IPS DF 4.7 (cell line): ENCODE results near the gene TBCB.
"Not testable (repeated sequence)": the region's sequence is repeated elsewhere in the genome, so short reads cannot be mapped to it uniquely, and the experiment has no call there.

Experiments used
- DNase-seq: peaks from one replicate; pipeline ENCODE4 v3.0.0-alpha.2; 2013; ENCODE audit warnings: low spot score; ENCODE audit errors: extremely low read depth

Gene TBCB

GRCh38 chr19:36101550-36102327 lies 13.5 kb upstream of the TBCB start:
- no peak for DNase-seq

GRCh38 chr19:36103040-36103626 lies 12.1 kb upstream of the TBCB start:
- no peak for DNase-seq

- no peak for DNase-seq
Measured at GRCh38 chr19:36103842-36104552, 11.3 kb upstream of the TBCB start.

GRCh38 chr19:36106441-36106840 lies 8.8 kb upstream of the TBCB start:
- no peak for DNase-seq

DNA sequence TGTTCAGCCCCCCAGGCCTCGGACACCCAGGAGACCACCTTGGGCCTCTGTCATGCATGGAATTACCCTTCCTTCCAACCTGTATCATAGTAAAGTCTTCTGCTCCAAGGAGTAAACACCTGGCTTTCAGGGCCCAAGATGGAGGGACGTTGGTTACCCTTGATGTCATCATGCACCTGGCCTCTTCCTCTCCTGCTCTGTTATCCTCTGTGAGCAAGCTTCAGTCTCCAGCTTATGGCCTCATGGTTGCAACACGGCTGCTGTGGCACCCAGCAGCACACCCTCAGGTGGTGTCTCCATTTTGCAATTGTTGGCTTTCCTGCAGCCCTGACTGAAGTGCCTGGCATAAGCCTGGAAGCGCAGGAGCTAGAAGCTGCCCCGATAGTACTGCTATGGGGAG lies 8.3 kb upstream of the TBCB start:
- no peak for DNase-seq

DNA sequence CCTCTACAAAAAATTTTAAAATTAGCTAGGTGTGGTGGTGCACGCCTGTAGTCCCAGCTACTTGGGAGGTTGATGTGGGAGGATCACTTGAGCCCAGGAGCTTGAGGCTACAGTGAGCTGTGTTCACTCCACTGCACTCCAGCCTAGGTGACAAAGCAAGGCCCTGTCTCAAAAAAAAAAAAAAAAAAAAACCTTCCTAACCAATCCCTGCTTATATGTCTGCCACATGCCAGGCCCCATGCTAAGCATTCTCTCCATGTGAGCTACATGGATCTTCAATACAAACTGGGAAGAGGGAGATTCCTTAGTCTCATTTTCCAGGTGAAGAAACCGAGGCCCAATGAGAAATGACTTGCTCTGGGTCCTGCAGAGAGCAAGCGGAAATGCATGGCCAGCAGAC lies 6.6 kb upstream of the TBCB start:
- no peak for DNase-seq

DNA sequence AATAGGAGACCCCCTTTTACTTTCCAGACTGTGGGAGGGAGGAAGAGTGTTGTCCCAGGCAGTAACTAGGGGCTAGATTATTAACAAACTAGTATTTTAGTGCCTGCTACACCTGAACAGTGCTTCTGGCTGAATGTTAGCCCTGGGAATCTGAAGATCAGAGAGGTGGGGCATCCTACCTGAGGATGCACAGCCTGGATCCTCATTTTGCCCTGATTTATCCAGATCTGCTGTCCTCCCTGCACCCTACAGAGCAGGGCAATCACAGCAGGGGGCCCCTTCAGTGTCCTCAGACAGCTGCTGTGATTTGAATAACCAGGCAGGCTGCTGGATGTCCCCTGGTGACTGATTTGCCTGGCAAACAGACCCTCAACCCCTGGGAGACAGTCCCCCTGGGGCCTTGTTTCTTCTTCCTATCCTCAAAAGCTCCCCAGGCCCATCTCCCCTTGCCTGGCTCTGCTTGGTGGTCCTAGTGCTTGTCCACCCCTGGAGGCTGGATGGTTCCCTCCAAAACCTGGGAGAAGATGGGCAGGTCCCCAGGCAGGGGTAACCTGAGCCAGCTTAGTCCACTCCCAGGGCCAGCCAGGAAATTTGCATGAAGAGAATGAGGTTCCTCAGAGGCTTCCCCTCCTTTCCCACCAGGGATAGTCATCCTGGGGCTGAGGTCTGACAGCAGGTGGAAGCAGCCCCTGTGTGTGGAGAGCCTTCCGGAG lies 4.6 kb upstream of the TBCB start, which contains the start of gene OVOL3:
OVOL3 (plus strand) TSS at position 657 of the 713 bp plus-strand sequence. CDS start 60 bp downstream, outside the sequence.
- no peak for DNase-seq

DNA sequence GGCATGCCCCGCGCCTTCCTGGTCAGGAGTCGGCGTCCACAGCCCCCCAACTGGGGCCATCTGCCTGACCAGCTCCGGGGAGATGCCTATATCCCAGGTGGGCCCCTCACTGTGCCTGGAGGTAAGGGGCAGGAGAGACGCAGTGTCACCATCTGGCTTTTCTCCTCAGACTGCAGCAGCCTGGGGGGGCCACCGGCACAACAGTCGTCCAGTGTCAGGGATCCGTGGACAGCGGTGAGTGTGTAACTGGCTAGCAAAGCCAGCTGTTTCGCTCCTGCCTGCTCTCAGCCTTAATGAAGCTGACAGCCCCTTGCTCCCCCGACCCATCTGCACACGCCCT lies 4.1 kb upstream of the TBCB start:
- DNase-seq: no peak

GRCh38 chr19:36112678-36113077 lies 2.6 kb upstream of the TBCB start:
- no peak for DNase-seq

GRCh38 chr19:36113425-36113824 lies 1.8 kb upstream of the TBCB start:
- DNase-seq: no peak

GRCh38 chr19:36113894-36114720 lies 1.2 kb upstream of the TBCB start:
- no peak for DNase-seq

DNA sequence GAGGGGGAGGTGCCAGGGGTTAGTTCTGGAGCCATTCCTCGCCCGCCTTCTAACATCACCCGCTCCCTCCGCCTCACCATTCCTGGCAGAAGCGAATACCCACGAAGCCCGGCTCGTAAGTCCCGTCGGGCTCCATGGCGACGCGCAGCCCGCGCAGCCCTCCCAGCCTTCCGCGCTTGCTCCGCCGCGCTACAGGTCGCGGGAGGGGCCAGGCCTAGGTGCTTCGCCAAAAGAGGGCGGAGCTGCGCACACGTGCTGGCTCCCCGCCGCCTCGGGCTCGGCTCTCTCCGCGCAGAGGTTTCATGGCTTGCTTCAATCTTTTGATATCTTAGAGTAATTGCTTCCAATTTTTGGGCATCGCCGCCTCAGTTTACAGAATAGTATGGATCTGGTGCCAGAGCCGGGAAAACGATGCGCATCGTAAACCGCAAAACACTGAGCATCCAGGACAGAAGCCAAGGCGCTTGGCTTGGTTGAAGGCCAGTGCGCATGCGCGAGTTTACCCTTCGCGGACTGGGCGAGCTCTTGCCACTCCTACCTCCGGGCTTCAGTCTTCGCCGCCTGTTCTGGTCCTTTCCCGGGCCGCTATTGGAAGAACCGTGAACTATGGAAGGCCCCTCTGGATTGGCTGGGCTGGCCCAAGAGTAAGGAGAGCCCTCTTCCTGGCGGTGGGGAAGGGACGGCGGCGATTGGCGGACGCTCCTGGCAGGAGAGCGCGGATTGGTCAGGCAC lies 381 bp upstream of the TBCB start, which contains the start of gene POLR2I:
POLR2I (minus strand) TSS at position 155 of the 732 bp plus-strand sequence; CDS start at position 136, 19 bp downstream.
- peak; percentile 97 for DNase-seq

GRCh38 chr19:36116344-36116637 lies 1.0 kb downstream of the TBCB start:
- DNase-seq: no peak

GRCh38 chr19:36120092-36120983 lies 5.1 kb downstream of the TBCB start:
- no peak for DNase-seq

DNA sequence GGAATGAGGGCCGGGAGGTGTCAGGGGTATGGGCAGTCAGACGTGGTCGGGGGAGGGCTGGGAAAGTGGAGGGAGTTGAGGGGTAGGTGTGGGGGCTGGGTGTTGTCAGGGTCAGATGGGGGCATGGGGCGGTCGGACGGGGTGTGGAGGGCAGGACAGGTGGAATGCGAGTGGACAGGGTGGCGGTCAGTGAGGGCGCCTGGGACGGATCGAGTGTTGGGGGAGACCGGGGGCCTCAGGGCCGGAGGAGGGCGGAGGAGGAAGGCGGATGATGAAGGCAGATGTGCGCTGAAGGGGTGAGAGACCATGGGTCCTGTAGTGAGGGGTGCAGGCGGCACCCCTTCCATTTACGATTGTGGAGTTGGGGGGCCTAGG lies 5.7 kb downstream of the TBCB start:
- DNase-seq: no peak

DNA sequence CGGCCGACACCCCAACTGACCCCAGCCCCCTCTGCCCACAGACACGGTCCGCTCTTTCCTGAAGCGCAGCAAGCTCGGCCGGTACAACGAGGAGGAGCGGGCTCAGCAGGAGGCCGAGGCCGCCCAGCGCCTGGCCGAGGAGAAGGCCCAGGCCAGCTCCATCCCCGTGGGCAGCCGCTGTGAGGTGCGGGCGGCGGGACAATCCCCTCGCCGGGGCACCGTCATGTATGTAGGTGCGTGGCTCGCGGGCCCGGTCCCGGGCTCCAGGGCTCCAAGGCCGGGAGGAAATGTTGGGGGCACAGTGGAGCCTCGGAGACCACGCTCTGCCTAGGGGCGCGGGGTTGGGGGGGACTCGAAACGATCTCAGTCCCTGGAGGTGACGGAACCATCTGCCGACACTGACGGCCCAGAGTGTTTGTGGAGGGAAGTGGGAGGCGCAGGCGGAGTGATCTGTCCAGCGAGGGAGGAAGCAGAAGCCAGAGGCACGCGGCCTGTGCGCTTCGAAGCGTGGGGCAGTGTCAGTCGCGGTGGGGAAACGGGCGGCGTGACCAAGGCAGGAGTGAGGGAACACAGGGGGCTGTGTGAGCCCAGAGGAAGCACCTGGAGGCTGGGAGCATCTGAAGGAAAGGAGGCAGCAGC lies 6.3 kb downstream of the TBCB start:
- DNase-seq: no peak

DNA sequence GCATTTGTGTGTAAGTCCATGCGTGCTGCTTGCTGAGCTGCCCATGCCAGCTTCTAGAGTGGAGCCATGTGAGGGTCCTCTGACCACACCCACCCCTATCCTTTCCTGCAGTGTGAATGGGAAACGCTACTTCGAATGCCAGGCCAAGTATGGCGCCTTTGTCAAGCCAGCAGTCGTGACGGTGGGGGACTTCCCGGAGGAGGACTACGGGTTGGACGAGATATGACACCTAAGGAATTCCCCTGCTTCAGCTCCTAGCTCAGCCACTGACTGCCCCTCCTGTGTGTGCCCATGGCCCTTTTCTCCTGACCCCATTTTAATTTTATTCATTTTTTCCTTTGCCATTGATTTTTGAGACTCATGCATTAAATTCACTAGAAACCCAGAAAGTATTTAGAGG lies 10.3 kb downstream of the TBCB start:
- no peak for DNase-seq

GRCh38 chr19:36128392-36128736 lies 13.1 kb downstream of the TBCB start:
- DNase-seq: no peak

DNA sequence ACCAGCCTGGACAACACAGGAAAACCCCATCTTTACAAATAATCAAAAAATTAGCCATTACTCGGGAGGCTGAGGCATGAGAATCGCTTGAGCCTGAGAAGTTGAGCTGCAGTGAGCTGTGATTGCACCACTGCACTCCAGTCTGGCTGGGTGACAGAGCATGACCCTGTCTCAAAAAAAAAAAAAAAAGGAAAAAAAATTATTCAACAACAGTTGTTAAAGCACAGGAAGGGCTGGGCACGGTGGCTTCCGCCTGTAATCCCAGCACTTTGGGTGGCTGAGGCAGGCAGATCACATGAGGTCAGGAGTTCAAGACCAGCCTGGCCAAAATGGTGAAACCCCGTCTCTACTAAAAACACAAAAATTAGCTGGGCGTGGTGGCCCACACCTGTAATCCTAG lies 16.0 kb downstream of the TBCB start:
- DNase-seq: not testable (repeated sequence)
